Trophoblast cell (in vitro differentiated cells and primary cell): ENCODE measurements around the gene CYSTM1.

Experiments used
- DNase-seq, 2 donors: peaks; one replicate each; pipeline ENCODE4 v3.0.0-alpha.2; 2016
- H2AFZ ChIP-seq: 2 replicates; pipeline ENCODE4 v1.6.1; 2013; ENCODE audit warnings: low read length, moderate library complexity, mild to moderate bottlenecking; ENCODE audit not compliant: insufficient read depth, poor library complexity
- H2AK5ac ChIP-seq: 2 replicates; pipeline ENCODE4 v1.6.1; 2013; ENCODE audit warnings: mild to moderate bottlenecking, low read length
- H2BK120ac ChIP-seq: 2 replicates; pipeline ENCODE4 v1.6.1; 2013; ENCODE audit warnings: low read length, mild to moderate bottlenecking, moderate library complexity; ENCODE audit not compliant: insufficient read depth, poor library complexity
- H2BK12ac ChIP-seq: 2 replicates; pipeline ENCODE4 v1.6.1; 2013; ENCODE audit warnings: mild to moderate bottlenecking, low read length, moderate library complexity
- H2BK5ac ChIP-seq: 2 replicates; pipeline ENCODE4 v1.6.1; 2013; ENCODE audit warnings: low read length, low read depth, moderate library complexity, mild to moderate bottlenecking; ENCODE audit not compliant: poor library complexity
- H3K14ac ChIP-seq: 2 replicates; pipeline ENCODE4 v1.6.1; 2013; ENCODE audit warnings: mild to moderate bottlenecking, low read length
- H3K18ac ChIP-seq: 2 replicates; pipeline ENCODE4 v1.6.1; 2013; ENCODE audit warnings: mild to moderate bottlenecking, low read length
- H3K23ac ChIP-seq: 2 replicates; pipeline ENCODE4 v1.6.1; 2013; ENCODE audit warnings: low read length
- H3K27ac ChIP-seq: 2 replicates; pipeline ENCODE4 v1.5.1; 2013; ENCODE audit warnings: low read depth, mild to moderate bottlenecking, inconsistent platforms, low read length, moderate library complexity
- H3K27me3 ChIP-seq: 2 replicates; pipeline ENCODE4 v1.6.1; 2013; ENCODE audit warnings: inconsistent platforms, mild to moderate bottlenecking, low read length, moderate library complexity; ENCODE audit not compliant: insufficient read depth
- H3K36me3 ChIP-seq, 2 experiments: 1 replicate in 1 of 2; 2 replicates in 1 of 2; pipeline ENCODE4 v1.6.1; 2013; ENCODE audit warnings: low read length in 2 of 2, mild to moderate bottlenecking in 2 of 2, moderate library complexity in 1 of 2; ENCODE audit not compliant: insufficient read depth in 2 of 2, control insufficient read depth in 1 of 2
- H3K4ac ChIP-seq: 2 replicates; pipeline ENCODE4 v1.6.1; 2013; ENCODE audit warnings: low read depth, mild to moderate bottlenecking, low read length, moderate library complexity
- H3K4me1 ChIP-seq, 2 experiments: 1 replicate in 1 of 2; 2 replicates in 1 of 2; pipeline ENCODE4 v1.6.1; 2013; ENCODE audit warnings: low read length in 2 of 2, mild to moderate bottlenecking in 2 of 2, moderate library complexity in 1 of 2; ENCODE audit not compliant: insufficient read depth in 2 of 2, control insufficient read depth in 1 of 2
- H3K4me2 ChIP-seq: 2 replicates; pipeline ENCODE4 v1.6.1; 2013; ENCODE audit warnings: inconsistent platforms, mild to moderate bottlenecking, low read length, moderate library complexity
- H3K4me3 ChIP-seq: 2 replicates; pipeline ENCODE4 v1.5.1; 2013; ENCODE audit warnings: mild to moderate bottlenecking, low read depth, low read length, inconsistent platforms
- H3K79me1 ChIP-seq: one replicate; pipeline ENCODE4 v1.6.1; 2013; ENCODE audit warnings: low read length
- H3K79me2 ChIP-seq: 2 replicates; pipeline ENCODE4 v1.6.1; 2013; ENCODE audit warnings: low read length, mild to moderate bottlenecking; ENCODE audit not compliant: control insufficient read depth, insufficient read depth, poor library complexity
- H3K9ac ChIP-seq: 2 replicates; pipeline ENCODE4 v1.6.1; 2013; ENCODE audit warnings: mild to moderate bottlenecking, low read length
- H3K9me3 ChIP-seq: 2 replicates; pipeline ENCODE4 v1.6.1; 2013; ENCODE audit warnings: low read depth, mild to moderate bottlenecking, control low read depth, inconsistent platforms, low read length; ENCODE audit not compliant: insufficient read depth
- H4K12ac ChIP-seq: 2 replicates; pipeline ENCODE4 v1.6.1; 2013; ENCODE audit warnings: low read depth, mild to moderate bottlenecking, low read length, moderate library complexity
- H4K8ac ChIP-seq: 2 replicates; pipeline ENCODE4 v1.6.1; 2013; ENCODE audit warnings: low read depth, mild to moderate bottlenecking, low read length, moderate library complexity
- H4K91ac ChIP-seq: one replicate; pipeline ENCODE4 v1.6.1; 2013; ENCODE audit warnings: low read depth, mild to moderate bottlenecking, low read length, moderate library complexity
- WGBS: extraction: QIAGEN DNeasy Blood & Tissue Kit; methylation state at CpG from one replicate; pipeline ENCODE4 v1.1.7; 2013; ENCODE audit warnings: missing lambda C conversion rate; ENCODE audit not compliant: insufficient read length, insufficient coverage; ENCODE audit errors: extremely low coverage; 5-methylcytosine and 5-hydroxymethylcytosine counted together

CYSTM1 gene

DNA sequence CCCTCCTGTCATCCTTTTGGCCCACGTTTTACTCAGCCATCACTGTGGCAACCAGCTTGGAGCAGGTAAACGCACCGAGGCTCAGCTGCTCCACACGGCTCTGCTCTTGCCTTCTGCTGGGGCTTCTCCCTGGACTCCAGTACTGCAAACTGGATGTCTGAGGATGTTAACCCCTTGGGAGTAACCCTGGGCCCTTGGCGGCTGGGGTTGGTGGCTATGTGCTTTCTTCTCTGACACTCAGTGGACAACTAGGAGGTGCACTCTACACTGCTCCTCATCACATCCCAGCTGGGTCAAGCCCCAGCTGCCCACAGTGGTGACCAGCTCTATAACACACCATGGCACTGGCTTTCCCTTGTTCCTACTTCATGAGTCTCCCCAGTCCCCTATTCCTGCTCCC is 12.2 kb upstream of the CYSTM1 start:
- Histone ChIP-seq H3K9me3 (no peaks in the 10 kb centered on the region), H3K79me1 (no peaks in the 10 kb centered on the region), H2AFZ (no peak overlapping the region), H3K14ac (no peak overlapping the region), H3K9ac (no peak overlapping the region), H3K4me3 (no peak overlapping the region), H3K23ac (no peak overlapping the region), H4K8ac (no peak overlapping the region), H2BK120ac (no peak overlapping the region), H3K79me2 (no peaks in the 10 kb centered on the region), H4K91ac (no peak overlapping the region), H2BK5ac (no peak overlapping the region), H3K18ac (no peak overlapping the region), H3K27me3 (no peaks in the 10 kb centered on the region), H2AK5ac (no peak overlapping the region), H3K4ac (no peak overlapping the region), H3K4me1 (no peaks in the 10 kb centered on the region), H3K4me2 (no peak overlapping the region), H4K12ac (no peak overlapping the region), H3K27ac (no peak overlapping the region), H3K36me3 (no peaks in the 10 kb centered on the region), H2BK12ac (no peak overlapping the region)
- no CpG with 5 or more reads among the region's 5 CpGs for WGBS
- no peak for DNase-seq

DNA sequence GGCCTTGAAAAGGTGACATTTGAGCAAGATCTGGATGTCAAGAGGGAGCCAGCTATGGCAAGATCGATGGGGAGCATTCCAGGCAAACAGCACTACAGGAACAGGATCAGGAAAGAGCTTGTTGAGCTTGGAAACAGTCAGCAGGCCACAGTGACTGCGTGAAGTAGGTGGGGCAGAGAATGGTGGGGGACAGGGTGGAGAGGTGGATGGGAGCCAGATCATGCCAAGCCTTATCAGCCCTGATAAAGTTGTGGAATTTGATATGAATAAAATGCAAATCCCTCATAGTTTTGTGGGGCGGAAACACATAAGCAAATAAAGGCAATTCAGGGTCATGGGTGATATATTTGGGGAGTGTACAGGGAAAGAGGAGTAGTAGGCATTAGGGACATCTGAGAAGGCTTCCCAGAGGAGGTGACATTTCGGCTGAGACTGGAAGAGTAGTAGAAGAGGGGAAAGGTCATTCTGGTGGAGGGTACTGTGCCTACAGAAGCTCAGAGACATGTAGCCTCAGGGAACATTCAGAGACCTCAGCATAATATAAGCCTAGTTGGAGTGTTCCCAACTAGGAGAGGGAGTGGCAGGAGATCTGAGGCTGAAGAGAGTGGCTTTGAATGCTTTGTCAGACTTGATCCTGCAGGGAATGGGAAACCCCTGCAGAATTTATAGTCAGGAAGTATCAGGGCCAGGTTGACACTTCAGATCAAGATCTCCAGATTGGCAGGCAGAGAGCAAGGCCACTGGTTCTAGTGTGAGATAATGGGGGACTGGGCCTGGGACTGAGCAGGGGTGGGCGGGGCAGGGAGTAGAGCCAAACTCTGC is 9.7 kb upstream of the CYSTM1 start:
- no peaks in the 10 kb centered on the region for H3K79me1 ChIP-seq
- no peak overlapping the region for H3K9ac ChIP-seq
- no peak overlapping the region for H2BK120ac ChIP-seq
- H2BK5ac ChIP-seq = no peak overlapping the region
- H3K36me3 ChIP-seq = no peaks in the 10 kb centered on the region
- no peak overlapping the region for H3K4me2 ChIP-seq
- H3K27ac ChIP-seq = no peak overlapping the region
- H3K4me1 ChIP-seq = no peaks in the 10 kb centered on the region
- no peaks in the 10 kb centered on the region for H3K79me2 ChIP-seq
- H3K14ac ChIP-seq = no peak overlapping the region
- no peak overlapping the region for H4K8ac ChIP-seq
- no peak overlapping the region for H3K23ac ChIP-seq
- H2AK5ac ChIP-seq = no peak overlapping the region
- H3K4ac ChIP-seq = no peak overlapping the region
- H2BK12ac ChIP-seq = no peak overlapping the region
- no peak overlapping the region for H4K12ac ChIP-seq
- no peaks in the 10 kb centered on the region for H3K27me3 ChIP-seq
- H4K91ac ChIP-seq = no peak overlapping the region
- DNase-seq = no peak
- no CpG with 5 or more reads among the region's 5 CpGs for WGBS
- no peaks in the 10 kb centered on the region for H3K9me3 ChIP-seq
- no peak overlapping the region for H2AFZ ChIP-seq
- no peak overlapping the region for H3K18ac ChIP-seq
- H3K4me3 ChIP-seq = no peak overlapping the region

- Histone ChIP-seq H2BK120ac (no peak overlapping the region), H3K23ac (no peak overlapping the region), H2AFZ (no peak overlapping the region), H3K27ac (no peak overlapping the region), H2BK5ac (no peak overlapping the region), H2BK12ac (no peak overlapping the region), H3K79me2 (no peaks in the 10 kb centered on the region), H3K4me2 (no peak overlapping the region), H3K18ac (no peak overlapping the region), H3K4me3 (no peak overlapping the region), H4K12ac (no peak overlapping the region), H4K91ac (no peak overlapping the region), H4K8ac (no peak overlapping the region), H3K79me1 (no peaks in the 10 kb centered on the region), H3K36me3 (no peaks in the 10 kb centered on the region), H3K14ac (no peak overlapping the region), H3K27me3 (no peaks in the 10 kb centered on the region), H3K9ac (no peak overlapping the region), H2AK5ac (no peak overlapping the region), H3K4ac (no peak overlapping the region), H3K4me1 (no peaks in the 10 kb centered on the region), H3K9me3 (no peaks in the 10 kb centered on the region)
- DNase-seq = no peak
- WGBS = no CpG with 5 or more reads among the region's 4 CpGs
Measured at GRCh38 chr5:140165923-140166270, 9.1 kb upstream of the CYSTM1 start.

DNA sequence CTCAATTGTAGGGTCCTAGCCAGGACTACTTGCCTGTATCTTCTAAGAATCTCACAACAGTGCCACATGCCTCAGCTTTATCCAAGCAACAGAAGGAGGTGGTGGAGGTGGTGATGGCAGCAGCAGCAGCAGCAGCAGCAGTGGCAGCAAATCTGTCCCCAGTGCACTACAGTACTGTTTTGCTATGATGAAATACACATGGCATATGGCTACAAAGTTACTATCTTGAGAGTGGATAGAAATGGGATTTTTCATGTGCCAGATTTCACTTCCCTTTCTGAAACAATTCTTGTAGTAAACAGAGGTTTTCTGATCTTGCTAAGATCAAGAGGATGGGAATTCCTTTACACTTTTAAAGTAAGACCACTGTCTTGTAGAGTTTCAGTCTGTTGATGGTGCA is 8.1 kb upstream of the CYSTM1 start:
- Histone ChIP-seq H3K18ac (no peak overlapping the region), H3K4me1 (no peaks in the 10 kb centered on the region)

More for the DNA sequence above, 8.1 kb upstream of the CYSTM1 start:
- Histone ChIP-seq H3K4me2 (no peak overlapping the region), H3K23ac (no peak overlapping the region), H3K79me1 (no peaks in the 10 kb centered on the region), H4K8ac (no peak overlapping the region), H3K14ac (no peak overlapping the region), H4K91ac (no peak overlapping the region), H3K9ac (no peak overlapping the region), H2AK5ac (no peak overlapping the region), H2BK5ac (no peak overlapping the region), H3K9me3 (no peaks in the 10 kb centered on the region), H3K27me3 (no peaks in the 10 kb centered on the region), H3K36me3 (no peaks in the 10 kb centered on the region), H3K79me2 (no peaks in the 10 kb centered on the region), H3K27ac (no peak overlapping the region), H3K4ac (no peak overlapping the region), H4K12ac (no peak overlapping the region), H2BK120ac (no peak overlapping the region), H2AFZ (no peak overlapping the region), H2BK12ac (no peak overlapping the region), H3K4me3 (no peak overlapping the region)
- DNase-seq = no peak
